ENCODE results near the gene GPAT3.
"Not testable (repeated sequence)": the region's sequence is repeated elsewhere in the genome, so short reads cannot be mapped to it uniquely, and the experiment has no call there.

Gene GPAT3

DNA sequence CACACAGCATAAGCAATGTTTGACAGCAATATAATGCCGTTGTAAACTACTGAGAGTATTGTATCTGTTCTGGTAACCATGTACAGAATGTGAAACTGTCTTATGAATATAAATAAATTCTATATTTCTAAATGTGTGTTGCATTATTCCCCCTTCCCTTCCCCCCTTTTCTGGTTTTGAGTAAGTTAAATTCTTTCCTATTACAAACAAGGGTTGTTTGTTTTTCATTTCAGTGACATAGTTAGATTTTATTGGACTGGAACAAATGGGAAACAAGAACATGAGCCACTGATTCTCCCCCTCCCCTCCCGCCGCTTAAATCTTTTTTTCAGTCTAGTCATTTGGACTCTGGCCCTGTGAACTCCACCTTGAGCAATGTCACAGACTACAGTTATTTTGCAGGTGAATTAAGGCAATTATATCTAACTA lies 69.8 kb downstream of the GPAT3 start:
- no peak for DNase-seq

DNA sequence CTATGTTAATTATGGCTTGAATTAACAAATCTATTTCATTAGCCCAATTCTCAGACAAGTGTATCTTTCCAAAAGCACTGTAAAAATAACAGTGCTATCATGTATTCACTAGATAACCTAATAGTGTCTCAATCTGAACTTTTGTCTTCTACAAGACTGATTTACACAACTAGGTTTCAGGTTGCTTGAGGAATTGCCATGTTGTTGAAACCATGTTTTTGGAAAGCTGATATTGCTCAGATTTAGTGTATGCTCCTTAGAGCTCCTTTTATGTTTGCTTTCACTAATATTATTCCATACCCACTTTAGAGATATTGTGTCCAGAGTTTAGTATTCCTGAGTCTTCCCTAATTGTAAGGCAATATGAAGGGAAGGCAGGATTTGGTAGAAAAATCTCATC lies 70.6 kb downstream of the GPAT3 start:
- DNase-seq, result no peak

DNA sequence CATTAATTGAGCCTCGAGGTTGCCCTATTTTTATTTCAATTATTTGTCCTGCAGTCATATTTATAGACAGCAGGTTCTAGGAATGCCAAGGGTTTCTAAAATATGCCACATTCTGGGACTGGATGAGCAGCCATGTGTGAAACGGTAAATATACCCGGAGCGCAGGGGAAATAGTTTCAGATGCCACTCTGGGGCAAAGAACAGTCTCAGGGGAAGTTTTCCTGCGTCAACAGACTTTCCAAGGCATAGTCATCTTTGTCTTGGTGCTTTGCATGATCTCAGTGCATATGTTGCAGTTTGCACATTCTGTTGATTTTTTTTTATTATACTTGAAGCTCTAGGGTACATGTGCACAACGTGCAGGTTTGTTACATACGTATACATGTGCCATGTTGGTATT lies 71.0 kb downstream of the GPAT3 start:
- DNase-seq, result no peak

DNA sequence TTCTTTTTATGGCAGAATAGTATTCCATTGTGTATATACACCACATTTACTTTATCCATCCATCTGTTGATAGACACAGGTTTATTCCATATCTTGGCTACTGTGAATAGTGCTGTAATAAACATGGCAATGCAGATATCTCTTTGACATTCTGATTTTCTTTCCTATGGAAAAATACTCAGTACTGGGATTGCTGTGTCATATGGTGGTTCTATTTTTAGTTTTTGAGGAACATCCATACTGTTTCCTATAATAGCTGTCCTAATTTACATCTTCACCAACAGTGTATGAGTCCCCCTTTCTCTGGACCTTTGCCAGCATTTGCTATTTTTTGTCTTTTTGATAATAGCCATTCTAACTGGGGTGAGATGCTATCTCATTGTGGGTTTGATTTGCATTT lies 73.5 kb downstream of the GPAT3 start:
- no peak for DNase-seq

DNA sequence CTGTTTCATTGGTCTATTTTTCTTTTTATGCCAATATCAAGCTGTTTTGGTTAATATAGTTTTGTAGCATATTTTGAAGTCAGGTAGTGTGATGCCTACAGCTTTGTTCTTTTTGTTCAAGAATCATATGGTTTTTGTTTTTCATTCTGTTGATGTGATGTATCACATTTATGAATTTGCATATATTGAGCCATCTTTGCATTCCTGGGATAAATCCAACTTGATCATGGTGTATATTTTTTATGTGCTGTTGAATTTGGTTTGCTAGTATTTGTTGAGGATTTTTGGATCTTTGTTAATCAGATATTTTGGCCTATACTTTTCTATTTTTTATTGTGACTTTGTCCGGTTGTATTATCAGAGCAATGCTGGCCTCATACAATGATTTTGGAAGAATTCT lies 74.8 kb downstream of the GPAT3 start:
- DNase-seq, result no peak

DNA sequence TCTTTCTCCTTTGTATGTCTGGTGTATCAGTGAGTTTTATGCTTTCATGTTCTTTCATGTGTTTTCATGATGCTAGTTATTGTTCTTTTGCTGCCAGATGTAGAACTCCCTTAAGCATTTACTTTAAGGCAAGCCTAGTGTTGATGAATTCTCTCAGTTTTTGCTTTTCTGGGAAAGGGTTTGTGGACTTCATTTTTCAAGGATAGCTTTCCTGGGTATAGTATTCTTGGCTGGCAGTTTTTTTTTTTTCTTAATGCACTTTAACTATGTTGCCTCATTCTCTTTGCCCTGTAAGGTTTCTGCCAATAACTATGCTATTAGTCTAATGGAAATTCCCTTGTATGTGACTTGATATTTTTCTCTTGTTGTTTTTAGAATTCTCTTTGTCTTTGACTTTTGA lies 77.1 kb downstream of the GPAT3 start:
- DNase-seq, result no peak

DNA sequence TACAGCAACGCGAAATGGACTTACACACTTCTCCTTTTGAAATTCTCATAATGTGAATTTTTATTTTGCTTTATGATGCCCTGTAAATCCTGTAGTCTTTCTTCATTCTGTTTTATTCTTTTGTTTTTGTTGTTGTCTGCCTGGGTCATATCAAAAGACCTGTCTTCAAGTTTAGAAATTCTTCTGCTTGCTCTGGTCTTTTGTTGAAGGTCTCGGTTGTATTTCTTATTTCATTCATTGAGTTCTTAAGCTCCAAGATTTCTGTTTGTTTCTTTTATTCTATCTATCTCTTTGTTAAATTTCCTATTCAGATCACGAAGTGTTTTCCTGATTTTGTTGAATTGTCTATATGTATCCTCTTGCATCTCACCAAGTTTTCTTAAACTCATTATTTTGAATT lies 78.1 kb downstream of the GPAT3 start:
- no peak for DNase-seq

DNA sequence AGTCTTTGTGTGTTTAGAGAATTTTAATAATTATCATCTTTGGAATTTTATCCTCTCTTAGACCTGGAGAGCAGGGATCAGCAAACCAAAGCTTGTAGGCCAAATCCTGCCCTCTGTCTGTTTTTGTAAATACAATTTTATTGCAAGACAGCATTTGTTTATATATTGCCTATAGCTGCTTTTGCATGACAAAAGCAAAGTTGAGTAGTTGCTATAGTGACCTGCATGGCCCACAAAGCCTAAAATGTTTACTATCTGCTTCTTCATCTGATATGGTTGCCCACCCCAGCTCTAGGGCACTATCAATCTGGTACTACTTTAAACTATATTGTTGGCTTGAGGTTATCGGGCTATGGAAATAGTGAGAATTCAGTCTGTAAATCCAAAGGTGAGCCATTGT lies 80.3 kb downstream of the GPAT3 start:
- DNase-seq, result no peak

DNA sequence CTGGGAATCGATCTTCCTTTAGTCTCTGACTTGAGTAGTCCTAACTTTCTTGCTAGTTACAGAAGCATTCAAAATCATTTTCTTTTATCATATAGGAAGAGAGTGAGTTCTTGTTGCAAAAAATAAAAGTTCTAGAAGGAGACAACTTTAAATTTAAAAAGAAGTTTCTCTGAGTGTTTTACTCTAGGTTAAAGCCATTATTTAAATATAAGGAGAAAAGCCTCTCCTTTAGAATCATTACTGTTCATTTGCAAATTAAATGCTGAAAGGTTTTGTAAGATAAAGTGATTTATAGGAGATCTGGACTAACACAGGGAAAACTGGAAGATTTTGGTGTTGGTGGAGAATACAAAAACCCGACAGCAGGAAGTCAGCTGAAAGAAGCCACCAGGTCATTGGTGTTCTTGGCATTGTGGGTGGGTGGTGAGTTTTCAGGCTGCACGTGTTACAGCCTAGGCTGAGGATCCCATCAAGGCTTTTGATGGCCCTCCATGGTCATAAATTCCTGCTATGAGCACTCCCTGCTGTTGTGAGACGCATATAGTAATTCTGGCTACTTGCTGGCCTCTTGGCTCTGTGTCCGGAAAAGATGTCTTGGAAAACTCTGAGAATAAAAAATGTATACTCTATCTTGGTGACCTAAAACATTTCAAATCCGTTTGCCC lies 81.6 kb downstream of the GPAT3 start:
- no peak for DNase-seq

DNA sequence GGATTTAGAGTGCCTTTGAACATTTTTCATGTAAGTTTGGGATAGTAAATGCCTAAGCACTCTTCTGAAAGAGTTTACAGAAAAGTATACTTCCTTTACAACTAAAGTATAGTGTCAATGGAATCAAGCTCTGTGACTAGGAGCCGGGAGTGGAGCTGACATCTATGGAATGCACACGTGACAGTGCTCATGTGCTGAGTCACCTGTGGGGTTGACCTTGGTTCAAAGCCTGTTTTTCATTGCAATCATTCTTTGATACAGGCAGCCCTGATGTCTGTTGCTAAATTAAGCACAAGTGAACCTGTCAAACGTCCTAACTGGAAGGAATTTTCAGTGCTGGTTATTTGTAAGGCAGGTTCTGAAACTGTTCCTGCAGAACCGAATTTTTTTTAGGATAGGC lies 82.5 kb downstream of the GPAT3 start:
- DNase-seq, result no peak

DNA sequence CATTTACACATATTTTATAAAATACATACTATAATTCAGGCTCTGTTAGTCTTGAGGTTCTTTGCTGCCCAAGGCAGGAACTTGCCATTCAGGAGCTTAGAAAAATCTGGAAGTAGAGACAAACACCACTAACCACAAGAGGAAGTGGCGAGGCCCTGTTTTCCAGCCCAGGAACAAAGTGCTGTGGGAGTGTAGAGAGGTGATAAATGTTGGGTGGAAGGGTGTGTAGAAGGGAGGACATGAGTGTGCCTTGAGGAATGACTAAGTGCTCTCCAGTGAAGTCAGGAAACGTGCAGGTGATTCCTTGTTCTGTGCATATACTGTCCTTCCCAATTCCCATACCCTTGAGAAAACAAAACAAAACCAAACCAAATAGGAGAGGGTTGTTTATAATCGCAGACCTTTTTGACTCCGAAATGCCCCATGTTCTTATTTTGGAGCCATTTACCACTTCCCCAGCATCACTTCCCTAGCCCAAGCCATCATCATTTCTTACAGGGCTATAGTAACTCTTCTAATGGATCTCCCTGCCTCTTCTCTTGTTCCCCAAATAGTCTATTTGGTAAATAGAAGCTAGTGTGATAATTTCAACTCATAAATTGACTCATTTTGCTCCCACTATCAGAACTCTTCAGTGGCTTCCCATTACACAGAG lies 83.2 kb downstream of the GPAT3 start:
- DNase-seq, result no peak

DNA sequence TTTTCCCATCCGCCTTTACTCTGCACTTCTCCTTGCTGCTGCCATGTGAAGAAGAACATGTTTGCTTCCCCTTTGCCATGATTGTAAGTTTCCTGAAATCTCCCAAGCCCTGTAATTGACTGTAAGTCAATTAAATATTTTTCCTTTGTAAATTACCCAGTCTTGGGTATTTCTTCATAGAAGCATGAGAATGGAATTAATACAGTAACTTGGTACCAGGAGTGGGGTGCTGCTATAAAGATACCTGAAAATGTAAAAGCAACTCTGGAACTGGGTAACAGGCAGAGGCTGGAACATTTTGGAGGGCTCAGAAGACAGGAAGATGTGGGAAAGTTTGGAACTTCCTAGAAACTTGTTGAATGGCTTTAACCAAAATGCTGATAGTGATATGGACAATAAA lies 86.2 kb downstream of the GPAT3 start:
- DNase-seq, result not testable (repeated sequence)

DNA sequence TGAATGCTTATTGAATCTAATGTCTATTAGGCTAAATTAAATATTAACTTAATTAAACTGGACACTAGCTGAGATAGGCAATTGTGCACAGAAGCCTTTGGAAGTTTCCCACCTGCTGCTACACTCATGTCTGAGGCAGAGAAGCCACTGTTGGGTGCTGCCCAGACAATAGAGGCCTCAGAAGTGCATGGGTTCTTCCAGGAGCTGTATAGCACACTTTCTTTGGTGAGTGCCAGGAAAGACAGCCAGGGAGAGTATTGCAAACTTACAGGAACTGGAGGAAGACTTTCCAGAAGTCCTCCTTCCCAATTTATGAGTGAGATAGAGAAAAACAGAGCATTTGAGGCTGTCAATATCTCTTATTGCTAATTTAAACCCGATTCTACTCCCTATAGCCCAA lies 89.9 kb downstream of the GPAT3 start:
- no peak for DNase-seq

DNA sequence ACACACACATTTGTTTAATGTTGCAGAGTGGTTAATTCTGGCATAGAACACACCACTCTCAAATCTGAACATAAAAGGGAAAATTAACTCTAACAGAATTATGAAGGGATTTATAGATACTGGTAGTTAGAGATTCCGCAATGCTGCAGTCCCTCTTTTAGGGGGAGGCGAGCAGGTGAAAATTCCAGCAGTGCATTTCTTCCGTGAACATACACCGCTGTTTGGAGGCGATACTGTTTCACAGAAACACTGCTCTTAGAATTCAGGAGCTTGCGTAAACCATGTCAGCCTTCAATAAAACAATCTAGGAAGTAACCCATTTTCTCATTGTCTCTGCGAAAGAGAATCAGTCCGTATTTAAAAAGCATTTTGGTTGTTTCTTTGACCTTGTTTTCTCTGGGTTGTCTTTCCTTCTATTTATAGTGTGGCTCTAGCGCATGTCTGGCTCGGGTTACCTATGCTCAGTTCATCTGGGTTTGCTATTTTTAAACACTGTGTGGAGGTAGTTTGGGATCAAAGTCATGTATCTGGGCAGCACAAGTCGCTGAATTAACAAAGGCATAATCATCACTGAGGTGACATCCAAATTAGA lies 90.4 kb downstream of the GPAT3 start:
- no peak for DNase-seq

DNA sequence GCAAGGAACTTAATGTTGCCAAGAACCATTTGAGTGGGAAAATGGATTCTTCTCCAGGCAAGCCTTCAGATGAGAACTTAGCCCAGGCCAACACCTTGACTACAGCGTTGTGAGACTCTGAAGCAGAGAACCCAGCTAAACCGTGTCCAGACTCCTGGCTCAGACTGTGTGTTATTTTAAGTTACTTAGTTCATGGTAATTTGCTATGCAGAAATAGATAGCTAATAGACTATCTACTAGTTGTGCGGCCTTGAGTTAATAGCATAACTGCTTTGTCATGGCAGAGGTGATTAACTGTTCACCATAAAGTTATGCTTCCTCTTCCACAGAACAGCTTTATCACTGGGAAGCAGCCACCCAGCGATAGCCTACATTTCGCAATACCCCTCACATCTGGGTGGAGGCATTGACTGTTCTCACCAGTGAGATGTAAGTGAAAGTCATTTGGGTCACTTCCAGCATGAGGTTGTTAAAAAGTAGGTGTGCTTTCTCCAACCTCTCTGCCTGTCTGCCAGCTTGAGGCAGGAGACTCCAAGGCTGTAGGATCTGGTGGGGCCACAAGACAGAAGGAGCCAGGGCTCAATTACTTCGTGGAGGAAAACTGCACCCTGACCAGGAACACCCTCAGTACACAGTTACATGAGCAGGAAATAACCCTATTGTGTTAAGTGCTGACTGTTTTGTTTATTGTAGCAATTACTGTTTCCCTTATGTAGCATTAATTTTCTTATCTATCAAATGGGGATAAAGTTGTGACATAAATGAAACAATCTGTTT lies 94.2 kb downstream of the GPAT3 start:
- no peak for DNase-seq

DNA sequence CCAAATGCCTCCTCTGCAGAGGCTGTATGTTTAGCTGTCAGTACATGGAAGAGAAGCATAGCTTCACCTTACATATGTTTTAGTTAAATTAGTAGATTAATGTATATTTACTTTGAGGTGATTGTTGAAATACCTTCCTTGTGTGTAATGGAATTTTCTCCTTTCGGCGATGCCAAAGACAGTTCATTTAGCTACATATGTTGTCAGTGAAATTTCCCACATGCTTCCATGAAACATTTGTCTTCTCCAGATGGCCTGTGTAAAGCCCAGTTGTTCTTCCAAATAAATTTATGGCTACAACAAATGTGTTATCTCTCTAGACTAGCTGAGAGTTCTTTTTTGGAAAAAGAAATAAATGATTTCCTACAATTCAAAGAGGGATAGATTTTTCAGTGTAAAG lies 95.2 kb downstream of the GPAT3 start:
- DNase-seq, result no peak

DNA sequence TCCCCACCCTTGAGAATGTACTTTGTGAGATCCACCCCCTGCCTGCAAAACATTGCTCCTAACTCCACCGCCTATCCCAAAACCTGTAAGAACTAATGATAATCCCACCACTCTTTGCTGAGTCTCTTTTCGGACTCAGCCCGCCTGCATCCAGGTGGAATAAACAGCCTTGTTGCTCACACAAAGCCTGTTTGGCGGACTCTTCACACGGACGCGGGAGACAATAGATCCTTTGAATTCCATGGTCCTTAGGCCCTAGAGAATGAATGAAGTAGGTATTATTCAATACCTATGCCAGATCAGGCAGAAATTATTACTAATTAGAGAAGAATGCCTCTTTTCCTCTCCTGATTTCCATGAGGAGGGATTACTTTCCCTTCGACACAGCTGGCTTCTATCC lies 101.0 kb downstream of the GPAT3 start:
- DNase-seq, result no peak

DNA sequence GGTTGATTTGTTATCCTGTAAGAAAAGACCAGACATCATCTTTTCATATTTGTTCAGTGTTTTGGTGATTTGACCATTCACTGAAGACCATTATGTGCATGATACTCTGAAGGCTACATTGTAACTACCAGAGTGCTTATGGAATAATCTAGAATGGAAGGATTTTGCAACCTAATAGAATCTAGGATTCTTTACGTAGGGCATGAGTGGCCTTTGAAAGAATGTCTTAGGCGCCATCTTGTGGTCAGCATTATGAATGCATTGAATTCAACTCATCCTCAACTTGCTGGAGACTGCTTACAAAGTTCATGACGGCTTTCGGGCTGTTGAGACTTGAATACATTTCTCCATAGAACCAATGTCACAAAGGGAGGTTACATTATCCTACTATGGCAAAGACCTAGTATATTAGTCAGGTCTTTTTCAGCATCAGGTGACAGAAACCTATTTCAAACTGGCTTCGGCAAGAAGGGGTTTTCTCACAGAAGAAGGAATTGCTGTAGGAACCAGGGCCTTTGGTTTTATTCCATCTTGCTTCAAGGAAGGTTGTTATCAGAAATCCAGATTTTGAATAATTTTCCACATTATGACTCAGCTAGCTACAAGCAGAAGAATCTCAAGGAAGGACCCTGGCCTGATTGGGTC lies 104.1 kb downstream of the GPAT3 start:
- peak; percentile 22 for DNase-seq

DNA sequence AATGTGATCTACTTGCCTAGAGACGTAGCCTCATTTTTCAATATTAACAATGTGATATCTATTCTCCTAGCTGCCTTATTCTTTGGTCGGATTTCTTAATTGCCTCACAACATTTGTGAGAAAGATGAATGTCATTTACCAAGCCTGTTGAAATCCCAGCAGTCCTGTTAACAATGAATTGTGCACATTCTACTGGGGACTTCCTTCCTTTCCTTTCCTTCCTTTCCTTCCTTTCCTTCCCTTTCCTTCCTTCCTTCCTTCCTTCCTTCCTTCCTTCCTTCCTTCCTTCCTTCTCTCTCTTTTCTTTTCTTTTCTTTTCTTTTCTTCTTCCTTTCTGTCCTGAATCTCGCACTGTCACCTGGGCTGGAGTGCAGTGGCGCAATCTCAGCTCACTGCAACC lies 107.1 kb downstream of the GPAT3 start:
- no peak for DNase-seq

DNA sequence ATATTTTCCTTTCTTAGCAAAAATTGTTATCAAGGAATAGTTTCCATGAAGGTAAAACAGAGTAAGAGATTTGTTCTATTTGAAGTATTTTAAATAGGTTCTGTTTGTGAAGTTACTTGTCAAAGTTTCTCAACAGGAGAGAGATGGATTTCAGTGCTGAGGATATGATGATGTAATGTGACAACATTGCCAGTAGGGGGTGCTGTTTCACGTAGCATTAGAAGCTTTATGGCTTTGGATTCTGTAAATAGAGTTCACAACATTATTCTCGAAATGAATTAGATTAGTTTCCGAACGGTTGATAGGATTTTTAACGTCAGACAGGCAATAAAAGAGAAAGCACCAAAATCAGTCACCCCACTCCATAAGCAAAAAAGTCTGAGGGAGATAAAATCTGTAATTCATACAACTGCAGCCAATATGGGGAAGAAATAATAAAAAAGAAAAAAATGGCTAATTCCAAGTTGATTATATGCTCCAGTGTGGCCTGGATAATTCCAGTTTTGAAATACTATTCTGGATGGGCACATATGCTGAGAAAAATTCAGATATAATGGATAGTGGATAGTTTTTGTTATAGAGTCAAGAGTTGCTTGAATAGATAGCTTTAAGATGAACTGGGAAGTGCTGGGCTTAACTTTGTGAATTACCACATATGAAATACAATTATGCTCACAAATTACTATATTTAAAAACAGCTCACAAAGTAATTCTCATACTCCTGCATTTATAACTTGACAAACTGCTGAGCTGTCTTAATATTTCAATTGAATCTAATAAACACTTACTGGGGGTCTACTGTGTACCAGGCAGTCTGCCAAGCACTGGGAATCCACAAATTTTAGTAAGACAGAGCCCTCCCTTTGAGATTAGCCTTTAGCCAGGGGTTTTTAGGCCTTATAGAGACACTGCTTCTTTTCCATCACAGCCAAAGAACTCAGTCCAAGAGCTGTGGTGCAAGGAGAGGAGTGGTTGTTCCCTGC lies 109.1 kb downstream of the GPAT3 start:
- peak; percentile 28 for DNase-seq

DNA sequence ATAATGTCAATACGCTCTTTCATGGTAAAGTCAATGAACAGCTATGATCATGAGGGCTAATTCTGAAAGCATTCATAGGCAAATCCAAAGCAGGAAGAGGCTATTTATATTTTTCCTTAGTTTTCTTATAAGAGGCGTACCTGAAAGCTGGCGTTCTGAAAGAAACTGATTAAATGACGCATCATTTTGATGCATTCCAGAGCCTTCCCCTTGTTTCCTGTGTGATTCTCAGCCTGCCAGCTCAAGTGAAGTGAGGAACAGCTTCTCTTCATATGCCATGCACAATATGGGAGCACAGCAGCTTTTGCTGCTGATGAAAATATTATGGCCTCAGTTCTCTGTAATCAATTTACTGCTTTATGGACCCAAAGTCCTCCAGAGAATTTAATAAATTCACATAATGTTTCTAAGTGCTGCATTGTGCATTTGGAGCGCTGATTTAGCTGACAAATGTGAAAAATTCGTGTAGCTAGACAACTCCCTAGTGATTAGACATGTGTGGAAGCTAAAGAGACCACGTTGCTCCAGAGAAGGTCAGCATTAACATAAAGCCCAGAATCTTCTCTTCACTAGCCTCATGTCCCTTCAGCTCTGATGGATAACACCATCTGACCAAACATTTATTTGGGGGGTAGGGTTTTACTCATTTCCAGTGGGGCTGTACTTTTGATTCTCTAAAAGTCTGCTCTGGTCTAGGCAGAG lies 110.8 kb downstream of the GPAT3 start:
- no peak for DNase-seq
